ENCODE measurements around the gene SPG7.
A peak's percentile ranks its signal among the peaks of the same experiment; 100 is the strongest.

The SPG7 gene

GRCh38 chr16:89579351-89579750 is 71.1 kb downstream of the SPG7 start:
- ATAC-seq (ENCODE audit: low read depth) (no peak), DNase-seq (ENCODE audit: low spot score) (no peak)
- no peaks in the 10 kb centered on the region for H3K27me3 ChIP-seq (ENCODE audit: insufficient read depth, poor library complexity, severe bottlenecking)
- H3K4me1 ChIP-seq (ENCODE audit: insufficient read depth, poor library complexity, severe bottlenecking), result peaks cover 13% of the 10 kb centered on the region
- no peaks in the 10 kb centered on the region for H3K9me3 ChIP-seq (ENCODE audit: severe bottlenecking)
- no peak overlapping the region for H3K4me3 ChIP-seq (ENCODE audit: severe bottlenecking)
- no peak for TF ChIP-seq CTCF (IDR thresholded peaks at IDR 0.05; ENCODE audit: poor library complexity, severe bottlenecking)
- no peak overlapping the region for H3K27ac ChIP-seq (ENCODE audit: poor library complexity, severe bottlenecking)
- H3K36me3 ChIP-seq (ENCODE audit: low read depth), result peaks cover 13% of the 10 kb centered on the region

GRCh38 chr16:89581045-89581695 is 73.0 kb downstream of the SPG7 start:
- ATAC-seq (ENCODE audit: low read depth) (peak; percentile 81), DNase-seq (ENCODE audit: low spot score) (peak; percentile 90)
- H3K9me3 ChIP-seq (ENCODE audit: severe bottlenecking), result no peaks in the 10 kb centered on the region
- H3K27me3 ChIP-seq (ENCODE audit: insufficient read depth, poor library complexity, severe bottlenecking), result no peaks in the 10 kb centered on the region
- no peak for TF ChIP-seq CTCF (IDR thresholded peaks at IDR 0.05; ENCODE audit: poor library complexity, severe bottlenecking)
- no peak overlapping the region for H3K4me3 ChIP-seq (ENCODE audit: severe bottlenecking)
- peaks cover 13% of the 10 kb centered on the region for H3K36me3 ChIP-seq (ENCODE audit: low read depth)
- H3K27ac ChIP-seq (ENCODE audit: poor library complexity, severe bottlenecking), result peak overlapping the region; percentile 71
- H3K4me1 ChIP-seq (ENCODE audit: insufficient read depth, poor library complexity, severe bottlenecking), result peaks cover 13% of the 10 kb centered on the region

- Histone ChIP-seq H3K4me3 (ENCODE audit: severe bottlenecking) (no peak overlapping the region), H3K9me3 (ENCODE audit: severe bottlenecking) (no peaks in the 10 kb centered on the region), H3K27me3 (ENCODE audit: insufficient read depth, poor library complexity, severe bottlenecking) (no peaks in the 10 kb centered on the region), H3K36me3 (ENCODE audit: low read depth) (peaks cover 17% of the 10 kb centered on the region), H3K27ac (ENCODE audit: poor library complexity, severe bottlenecking) (peak overlapping the region; percentile 71), H3K4me1 (ENCODE audit: insufficient read depth, poor library complexity, severe bottlenecking) (peaks cover 18% of the 10 kb centered on the region)
- DNase-seq (ENCODE audit: low spot score) (peak; percentile 67), ATAC-seq (ENCODE audit: low read depth) (peak; percentile 40)
- TF ChIP-seq CTCF (IDR thresholded peaks at IDR 0.05; ENCODE audit: poor library complexity, severe bottlenecking), result no peak
Measured at GRCh38 chr16:89581861-89582563, 73.8 kb downstream of the SPG7 start.

DNA sequence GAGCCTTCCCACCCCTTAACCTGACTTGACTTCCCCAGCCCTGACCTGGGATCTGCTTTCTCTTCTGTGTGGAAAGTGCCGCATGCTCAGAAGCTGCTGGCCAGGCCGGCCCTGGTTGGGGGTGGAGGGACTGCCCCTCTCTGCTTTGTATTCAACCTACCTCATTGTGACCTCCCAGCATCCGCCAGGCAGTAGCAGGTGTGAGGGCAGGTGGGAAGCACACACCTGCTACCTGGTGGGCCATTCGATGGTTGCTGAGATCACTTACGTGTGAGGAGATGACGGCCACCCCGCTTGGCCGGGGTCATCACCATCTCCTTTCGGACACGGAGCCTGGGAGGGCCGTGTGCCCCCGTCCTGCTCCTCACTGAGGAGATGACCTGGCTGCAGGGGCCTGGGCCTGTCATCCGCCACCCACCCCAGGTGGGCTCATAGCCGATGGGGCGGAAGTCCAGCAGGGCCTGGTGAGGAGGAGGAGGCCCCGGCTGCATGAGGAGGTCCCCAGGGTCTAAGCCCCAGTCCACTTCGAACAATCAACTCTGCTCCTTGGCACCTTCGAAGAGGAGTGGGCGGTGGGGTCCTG is 74.5 kb downstream of the SPG7 start:
- no peak for TF ChIP-seq CTCF (IDR thresholded peaks at IDR 0.05; ENCODE audit: poor library complexity, severe bottlenecking)
- Histone ChIP-seq H3K27ac (ENCODE audit: poor library complexity, severe bottlenecking) (peak overlapping the region; percentile 71), H3K4me3 (ENCODE audit: severe bottlenecking) (no peak overlapping the region), H3K9me3 (ENCODE audit: severe bottlenecking) (no peaks in the 10 kb centered on the region), H3K27me3 (ENCODE audit: insufficient read depth, poor library complexity, severe bottlenecking) (no peaks in the 10 kb centered on the region), H3K4me1 (ENCODE audit: insufficient read depth, poor library complexity, severe bottlenecking) (peaks cover 18% of the 10 kb centered on the region), H3K36me3 (ENCODE audit: low read depth) (peaks cover 12% of the 10 kb centered on the region)
- ATAC-seq (ENCODE audit: low read depth) (no peak), DNase-seq (ENCODE audit: low spot score) (no peak)

Data from RWPE2 (cell line).